Activated naive CD4-positive, alpha-beta T cell treated with anti-CD3 and anti-CD28 coated beads, Interleukin-2, amount 50 U/mL, for 16 hours (primary cell): Measurements from ENCODE around the gene CDC42BPB.

ENCODE experiments used
- DNase-seq: peaks from one replicate; pipeline ENCODE4 v3.0.0-alpha.2; 2020

The CDC42BPB gene

GRCh38 chr14:102984336-102985102, 72.8 kb downstream of the CDC42BPB start:
- no peak for DNase-seq

GRCh38 chr14:102983496-102983895, 73.9 kb downstream of the CDC42BPB start:
- DNase-seq, result no peak

GRCh38 chr14:102982852-102983470, 74.4 kb downstream of the CDC42BPB start:
- DNase-seq, result no peak

GRCh38 chr14:102980409-102980810, 76.9 kb downstream of the CDC42BPB start:
- DNase-seq, result no peak

GRCh38 chr14:102979406-102979805, 77.9 kb downstream of the CDC42BPB start:
- no peak for DNase-seq

- no peak for DNase-seq
These were observed 79.9 kb downstream of the CDC42BPB start for GRCh38 chr14:102977475-102977874.

GRCh38 chr14:102975662-102976061, 81.7 kb downstream of the CDC42BPB start:
- no peak for DNase-seq

- DNase-seq, result no peak
These were observed 83.6 kb downstream of the CDC42BPB start for GRCh38 chr14:102973706-102974285.

GRCh38 chr14:102971836-102972606, 85.3 kb downstream of the CDC42BPB start:
- DNase-seq, result no peak

GRCh38 chr14:102971314-102971713, 86.0 kb downstream of the CDC42BPB start:
- no peak for DNase-seq

GRCh38 chr14:102970496-102970895, 86.9 kb downstream of the CDC42BPB start:
- no peak for DNase-seq

- no peak for DNase-seq
These were observed 87.4 kb downstream of the CDC42BPB start for GRCh38 chr14:102969901-102970300.

- no peak for DNase-seq
These were observed 88.1 kb downstream of the CDC42BPB start for GRCh38 chr14:102969060-102969791.

GRCh38 chr14:102968306-102968705, 89.0 kb downstream of the CDC42BPB start:
- DNase-seq, result no peak

- no peak for DNase-seq
These were observed 89.9 kb downstream of the CDC42BPB start for GRCh38 chr14:102967506-102967795.

- no peak for DNase-seq
These were observed 90.5 kb downstream of the CDC42BPB start for GRCh38 chr14:102966681-102967505.

GRCh38 chr14:102965971-102966655, 91.2 kb downstream of the CDC42BPB start:
- no peak for DNase-seq

GRCh38 chr14:102965282-102965681, 92.1 kb downstream of the CDC42BPB start:
- DNase-seq, result no peak

GRCh38 chr14:102964152-102964730, 93.1 kb downstream of the CDC42BPB start:
- no peak for DNase-seq

- DNase-seq, result no peak
These were observed 95.2 kb downstream of the CDC42BPB start for GRCh38 chr14:102962111-102962627.

GRCh38 chr14:102958461-102958860, 98.9 kb downstream of the CDC42BPB start:
- no peak for DNase-seq
